HepG2 (cell line): ENCODE results near the gene IHH. TPM values are rescaled to one million over a fixed set of nuclear protein-coding genes. Genes with fewer than 3 reads are reported as not detected.
A peak's percentile ranks its signal among the peaks of the same experiment; 100 is the strongest.

Experiments used
- AFF4 ChIP-seq: sonication (generic); formaldehyde crosslinking; IDR thresholded peaks from 2 replicates; pipeline ENCODE4 v1.4.0; 2020; ENCODE audit warnings: missing genetic modification reagents
- CBX1 ChIP-seq: IDR thresholded peaks from one replicate; pipeline ENCODE4 v1.6.1; 2016; ENCODE audit warnings: antibody characterized with exemption, low read depth
- DPF2 ChIP-seq: sonication (generic); formaldehyde crosslinking; IDR thresholded peaks from 2 replicates; pipeline ENCODE4 v1.4.0; 2020; ENCODE audit warnings: mild to moderate bottlenecking, low read depth, missing genetic modification reagents, borderline replicate concordance
- FOXP1 ChIP-seq, 2 experiments: fragments of 450-650 bp in 1 of 2; IDR thresholded peaks; 2 replicates each; pipeline ENCODE4 v1.6.1; 2017 to 2018; ENCODE audit warnings: antibody characterized with exemption in 1 of 2
- KAT7 ChIP-seq: IDR thresholded peaks from 2 replicates; pipeline ENCODE4 v1.6.1; 2018; ENCODE audit warnings: borderline replicate concordance, missing compliant biosample characterization
- KIAA2018 ChIP-seq: sonication (generic); formaldehyde crosslinking; IDR thresholded peaks from 2 replicates; pipeline ENCODE4 v1.5.0; 2020; ENCODE audit warnings: mild to moderate bottlenecking, missing genetic modification reagents, borderline replicate concordance
- MTERF4 ChIP-seq: sonication (generic); formaldehyde crosslinking; IDR thresholded peaks from 2 replicates; pipeline ENCODE4 v1.8.0; 2023; ENCODE audit warnings: mild to moderate bottlenecking, missing genetic modification reagents
- PAF1 ChIP-seq: IDR thresholded peaks from 2 replicates; pipeline ENCODE4 v1.6.1; 2016; ENCODE audit warnings: missing genetic modification reagents, missing compliant biosample characterization
- RBAK ChIP-seq: sonication (generic); formaldehyde crosslinking; IDR thresholded peaks from 2 replicates; pipeline ENCODE4 v1.5.1; 2020; ENCODE audit warnings: mild to moderate bottlenecking, missing genetic modification reagents
- TBL1XR1 ChIP-seq: fragments of 150-350 bp; IDR thresholded peaks from 2 replicates; pipeline ENCODE4 v1.6.1; 2014; ENCODE audit warnings: borderline replicate concordance, low read length; ENCODE audit not compliant: partially characterized antibody
- TBX2 ChIP-seq: sonication (generic); formaldehyde crosslinking; IDR thresholded peaks from 2 replicates; pipeline ENCODE4 v1.5.0; 2020; ENCODE audit warnings: missing genetic modification reagents, mild to moderate bottlenecking, borderline replicate concordance
- TEAD3 ChIP-seq: optimal IDR thresholded peaks from 2 replicates; pipeline ENCODE3; 2016; ENCODE audit warnings: borderline replicate concordance
- ZBTB2 ChIP-seq: sonication (generic); formaldehyde crosslinking; IDR thresholded peaks from 2 replicates; pipeline ENCODE4 v1.8.0; 2022; ENCODE audit warnings: low read depth, missing genetic modification reagents
- ZKSCAN8 ChIP-seq: IDR thresholded peaks from 2 replicates; pipeline ENCODE4 v1.6.1; 2016; ENCODE audit warnings: borderline replicate concordance, missing genetic modification reagents, missing compliant biosample characterization
- ZNF468 ChIP-seq: sonication (generic); formaldehyde crosslinking; IDR thresholded peaks from 2 replicates; pipeline ENCODE4 v1.8.0; 2022; ENCODE audit warnings: mild to moderate bottlenecking, moderate library complexity, missing genetic modification reagents
- polyA plus RNA-seq, 8 experiments: library from polyadenylated mRNA; depleted of rRNA in 3 of 8; stranded (reverse) in 7 of 8; unstranded in 1 of 8; fragments of >200 nt; fragmentation: Illumina TruSeq in 4 of 8; extraction: Trizol in 4 of 8; gene quantifications; 2 replicates each; pipeline versions ENCODE4 v1.2.1 to v1.2.3, GENCODE V29; 2011 to 2016; ENCODE audit warnings: low read depth in 4 of 8, missing spikeins in 1 of 8, mixed read lengths in 1 of 8; ENCODE audit not compliant: insufficient read depth in 1 of 8
- total RNA-seq, 5 experiments: library from RNA; depleted of rRNA; stranded (reverse); fragments of >200 nt; fragmentation: Illumina TruSeq; extraction: Trizol; gene quantifications; 2 replicates each; pipeline ENCODE4 v1.2.3, GENCODE V29; 2016; ENCODE audit warnings: low read depth in 1 of 5

Gene IHH
- total and polyA plus RNA-seq, 2 of the 13 experiments (the other 11 are each of a cell fraction or from before 2014, with no cell fraction given) = 0.42 TPM; not detected in 1

- TF ChIP-seq TBX2 (CRISPR knock-in tag) = peak; percentile 93
- peak; percentile 13 for TF ChIP-seq CBX1
- no peak for TF ChIP-seq ZBTB2 (CRISPR knock-in tag)
- no peak for TF ChIP-seq RBAK (CRISPR knock-in tag)
- no peak for TF ChIP-seq PAF1 (CRISPR knock-in tag)
- no peak for TF ChIP-seq ZNF468 (CRISPR knock-in tag)
- TF ChIP-seq FOXP1 (IDR thresholded peaks at IDR 0.05) = no peak
- TF ChIP-seq FOXP1 (CRISPR knock-in tag; IDR thresholded peaks at IDR 0.05) = peak; percentile 90
- TF ChIP-seq DPF2 (CRISPR knock-in tag) = peak; percentile 54; the same call in 1 of the 2 replicates
- no peak for TF ChIP-seq TBL1XR1
- TF ChIP-seq KIAA2018 (CRISPR knock-in tag) = no peak
- no peak for TF ChIP-seq MTERF4 (CRISPR knock-in tag)
- TF ChIP-seq ZKSCAN8 (CRISPR knock-in tag) = no peak
- peak; percentile 52 for TF ChIP-seq TEAD3 (CRISPR knock-in tag)
- TF ChIP-seq KAT7 (CRISPR knock-in tag) = no peak
- no peak for TF ChIP-seq AFF4
Measured at GRCh38 chr2:219071131-219071816, 10.6 kb upstream of the IHH start (continued).
